Stimulated activated CD4-positive, alpha-beta T cell treated with anti-CD3 and anti-CD28 coated beads, Interleukin-2, amount 100 ng/mL, for 4 hours (primary cell): ENCODE results near the gene UBE3B.

Source experiments
- DNase-seq: peaks from one replicate; pipeline ENCODE4 v3.0.0-alpha.2; 2020; ENCODE audit warnings: low read depth

The UBE3B gene

DNA sequence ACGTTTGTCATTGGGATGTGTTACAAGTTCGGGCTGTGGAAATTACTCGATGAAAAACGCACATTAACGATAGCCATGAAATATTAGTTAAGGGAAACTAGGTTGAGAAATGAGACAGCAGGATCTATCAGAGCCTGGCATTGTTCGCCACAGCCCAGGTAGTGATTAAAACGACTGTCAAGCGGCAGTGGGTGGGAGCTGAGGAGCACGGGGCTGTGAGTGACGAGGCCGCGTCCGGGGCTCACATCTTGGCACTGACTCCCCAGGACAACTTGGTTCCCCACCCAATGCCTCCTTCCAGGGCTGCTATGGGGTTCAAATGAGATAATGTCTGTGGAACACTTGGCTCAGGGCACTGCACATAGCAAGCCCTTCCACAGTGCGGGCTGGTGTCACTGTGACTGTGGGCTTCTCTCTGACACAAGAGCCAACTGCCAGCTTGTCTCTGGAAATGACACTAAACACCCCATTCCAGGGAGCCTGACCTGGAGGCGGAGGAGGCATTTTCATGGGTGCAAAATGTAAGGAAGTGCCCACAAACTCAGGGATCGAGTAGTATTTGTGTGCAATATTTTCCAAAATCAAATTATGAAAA is 76.6 kb downstream of the UBE3B start:
- DNase-seq = no peak

DNA sequence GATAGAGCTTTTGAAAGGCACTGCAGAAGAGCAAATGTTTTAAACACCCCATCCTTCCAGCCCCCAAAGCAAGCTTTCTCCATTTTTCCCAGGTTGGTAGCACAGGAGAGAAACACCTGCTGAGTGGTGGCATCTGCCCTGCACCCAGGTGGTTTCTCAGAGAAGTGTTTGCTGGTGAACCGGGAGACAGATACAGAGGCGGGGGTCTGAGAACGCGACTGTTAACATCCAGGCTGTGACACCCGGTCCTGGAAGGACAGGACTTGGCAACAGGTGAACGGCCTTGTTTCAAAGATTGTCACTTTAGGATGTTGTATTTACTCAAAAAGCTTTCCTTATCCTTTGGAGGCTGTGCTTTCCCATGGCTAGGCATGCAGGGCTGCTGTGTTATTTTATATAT is 77.3 kb downstream of the UBE3B start:
- no peak for DNase-seq

DNA sequence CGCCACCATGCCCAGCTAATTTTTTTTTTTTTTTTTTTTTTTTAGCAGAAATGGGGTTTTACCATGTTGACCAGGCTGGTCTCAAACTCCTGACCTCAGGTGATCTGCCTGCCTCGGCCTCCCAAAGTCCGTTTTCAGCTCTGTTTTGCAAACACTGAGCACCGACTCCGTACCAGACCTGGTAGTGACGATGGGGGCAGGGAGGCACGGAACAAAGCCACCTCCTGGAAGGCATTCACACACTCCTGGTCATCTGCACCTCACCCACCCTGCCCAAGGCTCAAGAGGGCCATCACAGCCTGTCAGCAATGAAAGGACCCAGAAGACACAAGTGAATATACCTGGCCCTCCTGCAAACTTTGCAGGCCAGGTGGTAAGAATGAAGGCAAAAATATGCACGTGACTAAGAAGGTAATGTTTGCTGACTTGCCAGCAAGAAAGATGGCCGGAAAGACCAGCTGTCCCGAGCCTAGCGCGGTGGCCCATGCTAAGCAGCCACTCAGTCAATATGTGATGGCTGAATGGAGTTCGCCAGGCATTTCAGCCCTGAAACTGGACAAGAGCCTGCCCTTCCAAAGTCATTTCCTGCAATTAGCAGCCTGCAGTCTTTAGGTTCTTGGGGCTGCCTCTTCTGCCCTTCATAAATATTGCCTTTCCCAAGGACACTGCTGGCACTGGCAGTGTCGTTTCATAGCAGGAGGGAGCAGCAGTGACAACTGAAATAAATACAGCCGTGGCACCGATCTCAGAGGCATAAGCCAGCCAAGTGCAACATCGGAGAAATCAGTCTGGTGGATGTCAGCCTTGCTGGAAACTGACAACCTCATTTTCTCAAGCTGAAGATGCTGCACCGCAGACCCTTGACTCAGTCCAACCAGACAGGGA is 78.2 kb downstream of the UBE3B start:
- DNase-seq = no peak

- DNase-seq = no peak
These were observed 79.8 kb downstream of the UBE3B start for GRCh38 chr12:109557200-109557599.

- no peak for DNase-seq
These were observed 80.4 kb downstream of the UBE3B start for GRCh38 chr12:109557805-109558204.

DNA sequence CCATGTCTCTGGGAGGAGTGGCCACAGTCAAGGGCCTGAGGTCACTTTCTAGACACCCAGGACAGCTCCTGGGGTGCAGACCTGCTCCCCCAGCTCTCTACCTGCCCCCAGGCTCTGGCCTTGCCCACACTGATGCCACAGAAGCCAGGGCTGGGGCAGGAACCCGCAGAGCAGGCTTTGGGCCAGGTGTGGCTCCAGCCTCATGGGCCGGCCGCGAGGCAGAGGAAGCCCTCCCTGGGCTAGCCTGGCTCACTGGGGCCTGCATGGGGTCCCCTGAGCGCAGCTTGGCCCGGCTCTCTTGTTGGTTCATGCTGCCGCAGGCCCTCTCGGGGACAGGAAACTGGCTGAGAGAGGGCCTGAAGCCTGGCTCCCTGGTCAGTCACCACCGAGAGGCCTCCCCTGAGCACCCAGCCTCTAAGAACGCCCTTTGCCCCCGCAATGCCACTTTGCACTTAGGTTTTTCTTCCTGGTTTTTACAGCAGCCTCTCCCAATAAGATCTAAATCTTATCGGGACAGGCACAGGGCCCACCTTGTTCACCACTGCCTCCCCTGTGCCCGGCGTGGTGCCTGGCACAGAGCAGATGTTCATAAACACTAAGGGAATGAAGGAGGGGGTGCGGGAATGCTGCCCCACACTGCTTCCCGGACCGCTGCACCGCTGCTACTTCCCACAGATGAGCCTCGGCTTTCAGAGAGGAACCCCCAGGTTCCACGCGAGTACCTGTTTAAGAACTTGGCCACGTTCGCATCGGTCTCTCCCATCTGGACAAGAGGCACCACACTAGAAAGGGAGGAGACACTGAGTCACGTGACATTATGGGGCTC is 81.2 kb downstream of the UBE3B start:
- DNase-seq = no peak

- DNase-seq = no peak
These were observed 81.7 kb downstream of the UBE3B start for GRCh38 chr12:109559200-109559505.

DNA sequence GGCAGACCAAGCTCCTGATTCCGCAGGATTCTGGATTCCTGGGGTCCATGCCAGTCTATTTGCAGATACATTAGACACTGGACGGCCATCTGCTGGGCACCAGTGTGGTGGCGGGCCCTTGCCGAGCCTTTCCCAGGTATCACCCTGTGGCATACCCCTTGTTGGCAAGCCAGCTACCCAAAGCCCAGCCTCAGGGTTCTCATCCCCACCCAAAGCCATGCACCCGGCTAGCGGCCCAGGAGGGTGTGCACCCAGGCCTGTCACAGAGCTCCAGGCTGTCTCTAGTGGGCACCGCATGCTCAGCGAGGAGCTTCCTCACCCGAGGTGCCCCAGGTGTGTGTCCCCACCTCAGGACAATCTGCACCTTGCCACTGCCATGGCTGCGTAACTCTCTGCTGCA is 82.2 kb downstream of the UBE3B start:
- no peak for DNase-seq

DNA sequence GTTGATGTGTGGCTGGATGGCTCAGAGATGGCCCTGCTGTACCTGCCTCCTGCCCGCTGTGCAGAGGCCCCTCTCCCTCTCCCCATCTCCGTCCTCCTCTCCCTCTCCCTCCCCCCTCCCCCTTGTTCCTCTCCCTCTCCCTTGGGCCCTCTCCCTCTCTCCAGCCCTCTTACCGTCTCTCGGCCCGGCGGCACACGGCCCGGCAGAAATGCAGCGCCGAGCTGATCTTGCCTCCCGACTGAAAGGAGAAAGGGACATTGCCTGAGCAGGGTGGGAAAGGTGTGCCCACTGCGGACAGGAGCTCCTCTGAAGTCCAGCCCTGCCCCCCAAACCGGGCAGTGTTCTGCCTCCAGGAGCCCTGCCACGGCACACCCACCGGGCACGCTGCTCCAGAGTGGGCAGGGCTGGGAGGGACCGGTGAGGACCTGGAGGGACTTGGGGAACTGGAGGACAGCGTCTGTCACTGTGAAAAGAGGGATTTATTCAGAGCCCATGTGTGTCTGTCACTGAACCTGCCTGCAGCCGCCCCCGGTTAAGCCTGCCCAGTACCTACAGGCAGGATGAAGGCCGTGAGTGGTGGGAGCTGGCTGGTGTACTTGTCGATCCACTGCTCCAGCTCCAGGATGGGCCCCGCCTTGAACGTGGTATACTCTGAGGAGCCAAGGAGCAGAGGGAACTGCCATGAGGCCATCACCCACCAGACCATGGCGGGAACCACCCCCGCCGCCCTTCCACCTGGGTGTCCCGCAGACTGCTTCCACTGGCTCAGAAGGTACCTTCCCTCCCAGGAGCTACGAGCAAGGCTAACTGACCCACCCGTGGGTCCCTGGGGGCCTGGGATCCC is 83.7 kb downstream of the UBE3B start:
- DNase-seq = no peak

DNA sequence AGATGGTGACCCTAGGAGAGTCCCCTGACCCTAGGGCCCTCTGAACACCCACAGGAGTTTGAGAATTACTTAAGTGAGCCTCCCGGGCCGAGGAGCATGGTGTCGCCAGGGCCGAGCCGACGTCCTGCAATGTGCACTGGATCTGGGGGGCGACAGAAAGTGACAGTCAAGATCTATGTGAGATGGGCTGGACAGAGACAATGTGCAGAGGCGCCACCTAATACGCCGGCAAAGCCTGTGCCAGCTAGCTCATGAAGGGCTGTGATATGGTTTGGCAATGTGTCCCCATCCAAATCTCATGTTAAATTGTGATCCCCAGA is 84.2 kb downstream of the UBE3B start:
- DNase-seq = no peak

GRCh38 chr12:109562871-109563270 is 85.4 kb downstream of the UBE3B start:
- DNase-seq = no peak

- no peak for DNase-seq
These were observed 86.2 kb downstream of the UBE3B start for GRCh38 chr12:109563291-109564284.

DNA sequence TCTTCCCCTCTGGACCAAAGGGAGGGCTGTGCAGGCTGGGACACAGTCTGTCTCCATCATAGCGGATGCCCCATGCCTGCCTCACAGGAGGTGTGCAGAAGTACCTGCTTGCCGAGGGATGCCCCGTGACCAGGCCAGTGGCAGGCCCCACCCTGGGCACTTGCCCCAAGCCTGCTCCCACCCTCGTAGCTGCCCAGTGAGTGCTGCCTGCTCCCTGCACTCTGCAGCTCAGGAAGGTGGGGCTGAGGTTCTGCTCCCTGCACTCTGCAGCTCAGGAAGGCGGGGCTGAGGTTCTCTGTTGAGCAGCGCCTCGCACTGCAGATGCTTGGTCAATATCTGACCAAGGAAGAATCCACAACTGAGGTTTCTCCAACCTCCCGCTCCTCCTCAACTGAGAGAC is 89.0 kb downstream of the UBE3B start:
- DNase-seq = no peak

- no peak for DNase-seq
These were observed 89.9 kb downstream of the UBE3B start for GRCh38 chr12:109567296-109567695.

- DNase-seq = no peak
These were observed 90.5 kb downstream of the UBE3B start for GRCh38 chr12:109567967-109568366.

- DNase-seq = no peak
These were observed 91.1 kb downstream of the UBE3B start for GRCh38 chr12:109568486-109568885.

DNA sequence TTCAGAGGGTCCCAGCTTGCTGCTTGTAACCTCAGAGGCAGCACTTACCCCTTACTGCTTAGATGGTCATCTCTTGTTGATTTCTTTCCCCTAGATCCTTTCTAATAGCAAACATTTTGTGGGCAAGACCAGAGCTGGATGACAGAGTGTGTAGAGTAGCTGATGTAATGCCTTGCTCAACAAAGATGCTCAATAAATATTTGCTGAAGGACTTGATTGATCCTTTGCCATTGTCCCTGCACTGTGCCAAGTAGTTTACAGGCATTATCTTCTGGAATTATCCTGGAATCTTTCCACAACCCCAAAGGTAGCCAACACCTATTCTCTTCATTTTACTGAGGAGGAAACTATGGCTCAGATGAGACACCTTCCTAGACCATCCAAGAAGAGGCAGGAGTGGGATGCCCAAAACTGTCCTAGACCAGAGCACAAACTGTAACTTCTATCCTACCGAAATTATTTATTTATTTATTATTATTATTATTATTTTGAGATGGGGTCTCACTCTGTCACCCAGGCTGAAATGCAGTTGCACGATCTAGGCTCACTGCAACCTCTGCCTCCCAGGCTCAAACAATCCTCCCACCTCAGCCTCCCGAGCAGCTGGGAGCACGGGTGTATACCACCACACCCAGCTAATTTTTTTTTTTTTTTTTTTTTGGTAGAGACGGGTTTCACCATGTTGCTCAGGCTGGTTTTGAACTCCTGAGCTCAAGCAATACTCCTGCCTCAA is 94.5 kb downstream of the UBE3B start:
- no peak for DNase-seq

- no peak for DNase-seq
These were observed 95.0 kb downstream of the UBE3B start for GRCh38 chr12:109572506-109572845.

GRCh38 chr12:109573029-109573913 is 95.8 kb downstream of the UBE3B start, which contains the start of the genes MMAB and MVK:
MMAB (minus strand) TSS chr12:109573504; CDS start chr12:109573480, 24 bp downstream.
MVK (plus strand) TSS chr12:109573794; CDS start chr12:109574823, 1,029 bp downstream.
- DNase-seq = peak; percentile 98
